T-helper 1 cell (primary cell): Measurements from ENCODE around the gene ABI3.
"Not testable (repeated sequence)": the region's sequence is repeated elsewhere in the genome, so short reads cannot be mapped to it uniquely, and the experiment has no call there.

Experiments
- DNase-seq, 5 donors: peaks; one replicate each; pipeline ENCODE4 v3.0.0-alpha.2; 2012 to 2020

The ABI3 gene

GRCh38 chr17:49255125-49255524 lies 44.6 kb downstream of the ABI3 start:
- no peak for DNase-seq

GRCh38 chr17:49258394-49258793 lies 47.9 kb downstream of the ABI3 start:
- DNase-seq = no peak

- no peak for DNase-seq
Observed at GRCh38 chr17:49259663-49260010, 49.1 kb downstream of the ABI3 start.

GRCh38 chr17:49260011-49260816 lies 49.7 kb downstream of the ABI3 start:
- peak; percentile 20 to 47 (median 26) for DNase-seq

GRCh38 chr17:49260817-49261291 lies 50.3 kb downstream of the ABI3 start:
- no peak for DNase-seq

GRCh38 chr17:49261540-49261939 lies 51.0 kb downstream of the ABI3 start:
- not testable (repeated sequence) for DNase-seq

- DNase-seq = no peak
Observed at GRCh38 chr17:49266233-49266632, 55.7 kb downstream of the ABI3 start.

- DNase-seq = no peak
Observed at GRCh38 chr17:49267912-49268311, 57.4 kb downstream of the ABI3 start.

GRCh38 chr17:49269356-49269755 lies 58.8 kb downstream of the ABI3 start:
- DNase-seq = no peak
